AG09319 (cell line): ENCODE data around the gene SRSF9.
"Not testable (repeated sequence)": the region's sequence is repeated elsewhere in the genome, so short reads cannot be mapped to it uniquely, and the experiment has no call there.

Experiments
- DNase-seq: peaks from one replicate; pipeline ENCODE4 v3.0.0-alpha.2; 2010; ENCODE audit warnings: low read depth; ENCODE audit errors: extremely low read depth
- TF ChIP-seq, protein P1 (sequence below): IDR thresholded peaks from 2 replicates; pipeline ENCODE4 v1.5.1; 2011; ENCODE audit warnings: low read depth, mild to moderate bottlenecking, inconsistent platforms, low read length, moderate library complexity

SRSF9 gene

GRCh38 chr12:120460157-120460556 is 9.4 kb downstream of the SRSF9 start:
- TF ChIP-seq, protein P1, sequence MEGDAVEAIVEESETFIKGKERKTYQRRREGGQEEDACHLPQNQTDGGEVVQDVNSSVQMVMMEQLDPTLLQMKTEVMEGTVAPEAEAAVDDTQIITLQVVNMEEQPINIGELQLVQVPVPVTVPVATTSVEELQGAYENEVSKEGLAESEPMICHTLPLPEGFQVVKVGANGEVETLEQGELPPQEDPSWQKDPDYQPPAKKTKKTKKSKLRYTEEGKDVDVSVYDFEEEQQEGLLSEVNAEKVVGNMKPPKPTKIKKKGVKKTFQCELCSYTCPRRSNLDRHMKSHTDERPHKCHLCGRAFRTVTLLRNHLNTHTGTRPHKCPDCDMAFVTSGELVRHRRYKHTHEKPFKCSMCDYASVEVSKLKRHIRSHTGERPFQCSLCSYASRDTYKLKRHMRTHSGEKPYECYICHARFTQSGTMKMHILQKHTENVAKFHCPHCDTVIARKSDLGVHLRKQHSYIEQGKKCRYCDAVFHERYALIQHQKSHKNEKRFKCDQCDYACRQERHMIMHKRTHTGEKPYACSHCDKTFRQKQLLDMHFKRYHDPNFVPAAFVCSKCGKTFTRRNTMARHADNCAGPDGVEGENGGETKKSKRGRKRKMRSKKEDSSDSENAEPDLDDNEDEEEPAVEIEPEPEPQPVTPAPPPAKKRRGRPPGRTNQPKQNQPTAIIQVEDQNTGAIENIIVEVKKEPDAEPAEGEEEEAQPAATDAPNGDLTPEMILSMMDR, result no peak

DNA sequence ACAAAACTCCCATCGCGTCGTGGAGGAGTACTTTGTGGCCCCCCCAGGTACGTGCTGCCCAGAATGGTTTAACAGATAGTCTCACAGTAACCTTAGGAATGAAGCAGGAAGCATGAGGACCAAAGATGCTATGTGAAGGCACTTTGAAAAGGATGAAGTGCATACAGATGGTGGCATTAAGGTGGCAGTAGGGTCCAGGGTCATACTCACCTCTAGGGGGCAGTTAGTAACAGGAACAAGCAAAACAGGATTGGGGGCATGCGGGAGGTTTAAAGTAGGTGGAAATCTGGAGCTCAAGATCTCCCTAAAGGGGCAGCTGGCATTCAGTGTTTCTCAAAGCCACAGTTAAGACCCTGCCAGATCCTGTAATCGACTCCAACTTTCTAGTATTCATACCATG is 12.4 kb downstream of the SRSF9 start:
- DNase-seq, result no peak
- TF ChIP-seq, protein P1, result peak; percentile 26

More at GRCh38 chr12:120460157-120460556, 9.4 kb downstream of the SRSF9 start:
- no peak for DNase-seq

- TF ChIP-seq, protein P1, result no peak
- DNase-seq, result no peak
Observed at GRCh38 chr12:120455302-120455701, 14.2 kb downstream of the SRSF9 start.

- TF ChIP-seq, protein P1, result peak; percentile 49
- DNase-seq, result no peak
Observed at GRCh38 chr12:120453977-120454376, 15.6 kb downstream of the SRSF9 start.

- DNase-seq, result no peak
- TF ChIP-seq, protein P1, result no peak
Observed at GRCh38 chr12:120453060-120453750, 16.3 kb downstream of the SRSF9 start.

GRCh38 chr12:120452524-120452923 is 17.0 kb downstream of the SRSF9 start:
- not testable (repeated sequence) for DNase-seq

GRCh38 chr12:120447992-120448391 is 21.6 kb downstream of the SRSF9 start:
- no peak for DNase-seq

GRCh38 chr12:120446844-120447178 is 22.7 kb downstream of the SRSF9 start:
- not testable (repeated sequence) for DNase-seq

More at GRCh38 chr12:120447992-120448391, 21.6 kb downstream of the SRSF9 start:
- TF ChIP-seq, protein P1, result no peak
